ENCODE results near the gene GSTT2B.

GSTT2B gene

GRCh38 chr22:23912293-23912903 is 48.6 kb downstream of the GSTT2B start:
- Histone ChIP-seq H3K9ac (ENCODE audit: low read length) (no peak overlapping the region), H3K9me3 (ENCODE audit: insufficient read depth, low read length) (no peaks in the 10 kb centered on the region), H3K27ac (ENCODE audit: low read depth, low read length) (no peak overlapping the region), H3F3A (ENCODE audit: insufficient read depth) (peaks cover 14% of the 10 kb centered on the region), H3K4me3 (ENCODE audit: insufficient read depth, low read length, poor library complexity, severe bottlenecking) (no peak overlapping the region), H3K4me2 (ENCODE audit: low read depth, low read length, poor library complexity, severe bottlenecking) (peak overlapping the region; percentile 90), H3K79me2 (ENCODE audit: insufficient read depth, low read length) (no peaks in the 10 kb centered on the region), H3K36me3 (ENCODE audit: low read length) (no peaks in the 10 kb centered on the region), H2AFZ (ENCODE audit: low read depth, low read length, severe bottlenecking) (no peak overlapping the region), H4K20me1 (ENCODE audit: low read depth, low read length) (no peaks in the 10 kb centered on the region), H3K27me3 (ENCODE audit: low read length) (no peaks in the 10 kb centered on the region), H3K9me2 (replicated peaks; ENCODE audit: insufficient read depth, low read length) (no peaks in the 10 kb centered on the region)
- TF ChIP-seq EZH2phosphoT487 (conservative IDR thresholded peaks at IDR 0.05; ENCODE audit: low read length) (no peak), CTCF (IDR thresholded peaks at IDR 0.05; ENCODE audit: insufficient read depth, low read length, poor library complexity, severe bottlenecking) (no peak)

- Histone ChIP-seq H3F3A (ENCODE audit: insufficient read depth) (peaks cover 14% of the 10 kb centered on the region), H3K9me2 (replicated peaks; ENCODE audit: insufficient read depth, low read length) (no peaks in the 10 kb centered on the region), H3K79me2 (ENCODE audit: insufficient read depth, low read length) (no peaks in the 10 kb centered on the region), H3K4me2 (ENCODE audit: low read depth, low read length, poor library complexity, severe bottlenecking) (no peak overlapping the region), H3K9me3 (ENCODE audit: insufficient read depth, low read length) (no peaks in the 10 kb centered on the region), H3K27ac (ENCODE audit: low read depth, low read length) (no peak overlapping the region), H3K27me3 (ENCODE audit: low read length) (no peaks in the 10 kb centered on the region), H3K9ac (ENCODE audit: low read length) (no peak overlapping the region), H3K36me3 (ENCODE audit: low read length) (no peaks in the 10 kb centered on the region), H4K20me1 (ENCODE audit: low read depth, low read length) (no peaks in the 10 kb centered on the region), H2AFZ (ENCODE audit: low read depth, low read length, severe bottlenecking) (no peak overlapping the region), H3K4me3 (ENCODE audit: insufficient read depth, low read length, poor library complexity, severe bottlenecking) (no peak overlapping the region)
- TF ChIP-seq EZH2phosphoT487 (conservative IDR thresholded peaks at IDR 0.05; ENCODE audit: low read length) (no peak), CTCF (IDR thresholded peaks at IDR 0.05; ENCODE audit: insufficient read depth, low read length, poor library complexity, severe bottlenecking) (no peak)
Observed at GRCh38 chr22:23911318-23911980, 49.5 kb downstream of the GSTT2B start.

- H3K9me3 ChIP-seq (ENCODE audit: insufficient read depth, low read length) = no peaks in the 10 kb centered on the region
- no peaks in the 10 kb centered on the region for H3K9me2 ChIP-seq (replicated peaks; ENCODE audit: insufficient read depth, low read length)
- no peak overlapping the region for H3K4me2 ChIP-seq (ENCODE audit: low read depth, low read length, poor library complexity, severe bottlenecking)
- no peak overlapping the region for H3K27ac ChIP-seq (ENCODE audit: low read depth, low read length)
- H3K27me3 ChIP-seq (ENCODE audit: low read length) = no peaks in the 10 kb centered on the region
- no peaks in the 10 kb centered on the region for H3K36me3 ChIP-seq (ENCODE audit: low read length)
- H4K20me1 ChIP-seq (ENCODE audit: low read depth, low read length) = no peaks in the 10 kb centered on the region
- TF ChIP-seq CTCF (IDR thresholded peaks at IDR 0.05; ENCODE audit: insufficient read depth, low read length, poor library complexity, severe bottlenecking) (no peak), EZH2phosphoT487 (conservative IDR thresholded peaks at IDR 0.05; ENCODE audit: low read length) (no peak)
- H3K9ac ChIP-seq (ENCODE audit: low read length) = no peak overlapping the region
- no peak overlapping the region for H3K4me3 ChIP-seq (ENCODE audit: insufficient read depth, low read length, poor library complexity, severe bottlenecking)
- peaks cover 13% of the 10 kb centered on the region for H3F3A ChIP-seq (ENCODE audit: insufficient read depth)
- H2AFZ ChIP-seq (ENCODE audit: low read depth, low read length, severe bottlenecking) = no peak overlapping the region
- H3K79me2 ChIP-seq (ENCODE audit: insufficient read depth, low read length) = no peaks in the 10 kb centered on the region
Observed at GRCh38 chr22:23910496-23911190, 50.4 kb downstream of the GSTT2B start.
